Fibroblast of lung (primary cell): ENCODE measurements around the gene CAPS.

Experiments
- CTCF ChIP-seq, 2 donors: IDR thresholded peaks in 1 of 2; conservative IDR thresholded peaks in 1 of 2; 1 replicate in 1 of 2; 2 replicates in 1 of 2; pipeline ENCODE4 v1.5.1; 2011 to 2012; ENCODE audit warnings: low read length in 2 of 2, control low read depth in 1 of 2, inconsistent platforms in 1 of 2, low read depth in 1 of 2, mild to moderate bottlenecking in 1 of 2
- EZH2 ChIP-seq: IDR thresholded peaks from 2 replicates; pipeline ENCODE4 v1.5.1; 2012; ENCODE audit warnings: low read length, control low read depth, mild to moderate bottlenecking; ENCODE audit errors: missing control alignments

- TF ChIP-seq CTCF (conservative IDR thresholded peaks at IDR 0.05 in 1 of 2, IDR thresholded peaks at IDR 0.05 in 1 of 2; ENCODE audit: low read depth in 1 of 2, low read length in 2 of 2), result no peak
- no peak for TF ChIP-seq EZH2
Measured at GRCh38 chr19:5958851-5959122, 44.7 kb downstream of the CAPS start.
